ENCODE results near the gene PSTPIP2. TPM values are rescaled to one million over a fixed set of nuclear protein-coding genes. Genes with fewer than 3 reads are reported as not detected.
"Not testable (repeated sequence)": the region's sequence is repeated elsewhere in the genome, so short reads cannot be mapped to it uniquely, and the experiment has no call there.

The PSTPIP2 gene
- total RNA-seq, 1 experiment from 2014 or later = 6.8 TPM

DNA sequence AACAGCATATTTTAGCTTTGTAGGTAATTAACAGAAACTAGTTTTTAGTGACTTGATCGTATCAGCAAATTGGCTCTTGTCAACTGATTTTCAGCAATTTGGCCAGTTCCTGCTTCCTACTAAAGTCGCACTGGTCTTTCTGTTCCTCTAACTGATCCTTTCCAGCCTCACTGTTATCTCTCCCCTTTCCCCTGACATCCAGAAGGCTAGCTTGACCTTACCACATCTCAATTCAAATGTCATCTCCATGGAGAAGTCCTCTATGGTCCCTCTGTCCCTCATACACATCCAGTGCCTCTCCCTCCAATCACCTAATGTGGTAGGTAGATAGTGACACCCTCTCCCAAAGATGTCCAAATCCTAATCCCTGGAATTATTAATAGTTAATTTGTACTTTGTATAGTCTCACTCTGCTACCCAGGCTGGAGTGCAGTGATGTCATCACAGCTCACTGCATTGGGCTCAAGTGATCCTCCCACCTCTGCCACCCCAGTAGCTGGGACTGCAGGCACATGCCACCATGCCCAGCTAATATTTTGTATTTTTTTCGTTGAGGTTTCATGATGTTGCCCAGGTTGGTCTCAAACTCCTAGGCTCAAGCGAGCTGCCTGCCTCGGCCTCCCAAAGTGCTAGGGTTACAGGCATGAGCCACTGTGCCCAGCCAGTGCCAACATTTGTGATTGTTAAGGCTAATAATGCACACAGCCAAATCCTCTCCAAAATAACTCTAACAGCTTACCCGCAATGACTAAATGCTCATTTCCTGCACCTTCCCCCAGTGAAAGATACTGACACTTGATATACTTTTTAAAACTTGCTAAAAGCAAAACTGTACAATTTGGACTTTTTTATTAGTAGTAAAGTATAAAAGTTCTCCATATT is 16.9 kb downstream of the PSTPIP2 start:
- Histone ChIP-seq H3K36me3 (no peaks in the 10 kb centered on the region), H3K9me3 (replicated peaks) (no peaks in the 10 kb centered on the region), H3K27ac (no peak overlapping the region), H3K4me3 (no peak overlapping the region), H3K27me3 (no peaks in the 10 kb centered on the region), H3K4me1 (no peaks in the 10 kb centered on the region)
- no peak for DNase-seq

DNA sequence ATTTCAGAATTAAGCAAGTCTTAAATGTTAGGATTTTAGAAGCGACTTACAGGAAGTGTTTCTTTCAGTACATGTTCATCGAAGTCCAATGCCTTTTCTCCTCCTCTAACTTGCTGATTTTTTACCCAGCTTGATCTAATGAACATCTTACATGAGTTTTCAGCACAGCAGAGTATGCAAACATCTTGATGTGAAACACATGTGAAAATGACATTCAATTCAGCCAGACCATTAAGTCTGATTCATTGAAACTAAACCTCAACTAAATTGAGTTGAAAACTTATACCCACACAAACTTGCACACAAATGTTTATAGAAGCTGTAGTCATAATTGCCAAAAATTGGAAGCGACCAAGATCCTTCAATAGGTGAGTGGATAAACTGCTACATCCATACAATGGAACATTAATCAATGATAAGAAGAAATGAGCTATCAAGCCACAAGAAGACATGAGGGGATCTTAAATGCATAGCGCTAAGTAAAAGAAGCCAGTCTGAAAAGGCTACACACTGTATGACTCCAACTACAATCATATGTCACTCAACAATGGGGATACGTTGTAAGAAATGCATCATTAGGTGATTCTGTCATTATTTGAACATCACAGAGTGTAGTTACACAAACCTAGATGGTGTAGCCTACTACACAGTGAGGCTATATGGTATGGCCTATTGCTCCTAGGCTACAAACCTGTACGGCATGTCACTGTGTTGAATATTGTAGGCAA is 18.5 kb downstream of the PSTPIP2 start:
- Histone ChIP-seq H3K4me3 (no peak overlapping the region), H3K27ac (no peak overlapping the region), H3K36me3 (no peaks in the 10 kb centered on the region), H3K27me3 (no peaks in the 10 kb centered on the region), H3K4me1 (no peaks in the 10 kb centered on the region), H3K9me3 (replicated peaks) (no peaks in the 10 kb centered on the region)
- no peak for DNase-seq

GRCh38 chr18:46051731-46052461 is 20.2 kb downstream of the PSTPIP2 start:
- Histone ChIP-seq H3K4me1 (no peaks in the 10 kb centered on the region), H3K9me3 (replicated peaks) (no peaks in the 10 kb centered on the region), H3K36me3 (no peaks in the 10 kb centered on the region), H3K27me3 (no peaks in the 10 kb centered on the region), H3K27ac (no peak overlapping the region), H3K4me3 (no peak overlapping the region)
- DNase-seq = no peak

DNA sequence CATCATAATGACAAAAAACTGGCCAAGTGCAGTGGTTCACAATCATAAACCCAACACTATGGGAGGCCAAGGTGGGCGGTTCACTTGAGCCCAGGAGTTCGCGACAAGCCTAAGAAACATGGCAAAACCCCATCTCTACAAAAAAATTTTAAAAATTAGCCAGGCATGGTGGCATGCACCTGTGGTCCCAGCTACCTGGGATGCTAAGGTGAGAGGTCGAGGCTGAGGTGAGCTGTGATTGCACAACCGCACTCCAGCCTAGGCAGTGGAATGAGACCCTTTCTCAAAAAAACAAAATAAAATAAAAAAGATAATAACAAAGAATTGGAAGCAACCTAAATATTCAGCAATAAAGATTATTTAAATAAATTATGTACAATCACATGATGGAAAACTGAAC is 21.8 kb downstream of the PSTPIP2 start:
- H3K9me3 ChIP-seq (replicated peaks) = no peaks in the 10 kb centered on the region
- no peak overlapping the region for H3K27ac ChIP-seq
- DNase-seq = no peak
- no peaks in the 10 kb centered on the region for H3K4me1 ChIP-seq
- H3K27me3 ChIP-seq = no peaks in the 10 kb centered on the region
- H3K4me3 ChIP-seq = no peak overlapping the region
- H3K36me3 ChIP-seq = no peaks in the 10 kb centered on the region

- Histone ChIP-seq H3K27ac (no peak overlapping the region), H3K9me3 (replicated peaks) (no peaks in the 10 kb centered on the region), H3K36me3 (no peaks in the 10 kb centered on the region), H3K4me3 (no peak overlapping the region), H3K27me3 (no peaks in the 10 kb centered on the region), H3K4me1 (no peaks in the 10 kb centered on the region)
- no peak for DNase-seq
Observed at GRCh38 chr18:46048641-46049040, 23.4 kb downstream of the PSTPIP2 start.

DNA sequence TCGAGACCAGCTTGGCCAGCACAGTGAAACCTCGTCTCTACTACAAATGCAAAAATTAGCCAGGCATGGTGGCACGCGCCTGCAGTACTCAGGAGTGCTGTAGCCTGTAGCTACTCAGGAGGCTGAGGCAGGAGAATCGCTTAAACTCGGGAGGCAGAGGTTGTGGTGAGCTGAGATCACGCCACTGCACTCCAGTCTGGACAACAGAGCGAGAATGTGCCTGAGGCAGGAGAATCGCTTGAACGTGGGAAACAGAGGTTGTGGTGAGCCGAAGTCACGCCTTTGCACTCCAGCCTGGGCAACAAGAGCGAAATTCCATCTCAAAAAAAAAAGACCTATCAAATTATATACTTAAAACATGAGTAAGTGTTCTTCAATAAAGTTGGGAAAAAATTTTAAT is 24.7 kb downstream of the PSTPIP2 start:
- not testable (repeated sequence) for H3K9me3 ChIP-seq (replicated peaks); H3K27me3 ChIP-seq; H3K4me1 ChIP-seq; H3K27ac ChIP-seq; DNase-seq; H3K4me3 ChIP-seq; H3K36me3 ChIP-seq

- Histone ChIP-seq H3K27me3 (no peaks in the 10 kb centered on the region), H3K27ac (no peak overlapping the region), H3K9me3 (replicated peaks) (no peaks in the 10 kb centered on the region), H3K36me3 (no peaks in the 10 kb centered on the region), H3K4me1 (peaks cover 4% of the 10 kb centered on the region; the same call in 1 of the 2 replicates), H3K4me3 (no peak overlapping the region)
- no peak for DNase-seq
Observed at GRCh38 chr18:46046688-46047087, 25.4 kb downstream of the PSTPIP2 start.

DNA sequence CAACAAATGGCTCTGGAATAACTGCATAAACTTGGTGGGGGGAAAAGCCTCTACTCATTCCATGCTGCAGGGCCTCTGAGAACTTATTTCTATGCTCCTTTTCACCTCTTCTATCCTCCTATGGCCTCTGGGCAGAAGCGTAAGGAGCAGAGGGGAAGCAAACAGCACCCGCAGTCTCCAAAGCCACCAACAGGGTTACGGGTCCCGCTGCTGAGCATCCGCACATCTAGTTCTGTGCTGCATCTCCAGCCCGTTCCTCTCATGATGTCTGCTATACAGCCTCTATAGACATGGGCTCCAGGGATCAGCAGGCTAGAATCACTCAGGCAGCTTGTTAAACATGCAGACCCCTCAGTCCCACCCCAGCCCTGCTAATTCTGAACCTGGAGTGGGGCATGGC is 25.9 kb downstream of the PSTPIP2 start:
- no peak overlapping the region for H3K4me3 ChIP-seq
- H3K27me3 ChIP-seq = no peaks in the 10 kb centered on the region
- H3K27ac ChIP-seq = no peak overlapping the region
- peaks cover 4% of the 10 kb centered on the region; the same call in 1 of the 2 replicates for H3K4me1 ChIP-seq
- no peaks in the 10 kb centered on the region for H3K9me3 ChIP-seq (replicated peaks)
- H3K36me3 ChIP-seq = no peaks in the 10 kb centered on the region
- DNase-seq = no peak

GRCh38 chr18:46042571-46043123 is 29.4 kb downstream of the PSTPIP2 start:
- peaks cover 4% of the 10 kb centered on the region; the same call in 1 of the 2 replicates for H3K4me1 ChIP-seq
- no peaks in the 10 kb centered on the region for H3K36me3 ChIP-seq
- no peaks in the 10 kb centered on the region for H3K27me3 ChIP-seq
- peak; percentile 45 to 63 for DNase-seq
- no peak overlapping the region for H3K4me3 ChIP-seq
- no peaks in the 10 kb centered on the region for H3K9me3 ChIP-seq (replicated peaks)
- peak overlapping the region; percentile 42 for H3K27ac ChIP-seq

DNA sequence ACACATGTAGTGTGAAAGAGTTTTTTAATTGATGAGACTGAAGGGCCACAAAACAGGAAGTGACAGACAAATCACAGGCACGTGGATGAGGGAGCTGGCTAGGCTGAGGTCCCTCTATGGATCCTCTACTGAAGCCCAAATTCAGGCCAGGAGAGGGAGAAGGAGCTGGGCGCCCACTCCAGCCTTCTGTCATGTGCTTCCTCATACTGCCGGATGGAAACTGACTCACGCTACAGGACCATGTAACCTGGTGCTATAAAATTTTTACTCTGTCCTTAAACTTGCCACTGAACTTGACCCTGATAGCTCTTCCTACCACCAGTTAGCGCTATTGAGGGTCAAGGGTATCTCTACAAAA is 31.3 kb downstream of the PSTPIP2 start:
- H3K4me1 ChIP-seq = peaks cover 4% of the 10 kb centered on the region; the same call in 1 of the 2 replicates
- H3K27ac ChIP-seq = no peak overlapping the region
- DNase-seq = no peak
- H3K27me3 ChIP-seq = no peaks in the 10 kb centered on the region
- no peaks in the 10 kb centered on the region for H3K9me3 ChIP-seq (replicated peaks)
- no peak overlapping the region for H3K4me3 ChIP-seq
- H3K36me3 ChIP-seq = no peaks in the 10 kb centered on the region

- Histone ChIP-seq H3K9me3 (replicated peaks) (no peaks in the 10 kb centered on the region), H3K4me3 (no peak overlapping the region), H3K27ac (no peak overlapping the region), H3K36me3 (no peaks in the 10 kb centered on the region), H3K27me3 (no peaks in the 10 kb centered on the region), H3K4me1 (peaks cover 4% of the 10 kb centered on the region; the same call in 1 of the 2 replicates)
- no peak for DNase-seq
Observed at GRCh38 chr18:46040033-46040746, 31.9 kb downstream of the PSTPIP2 start.

DNA sequence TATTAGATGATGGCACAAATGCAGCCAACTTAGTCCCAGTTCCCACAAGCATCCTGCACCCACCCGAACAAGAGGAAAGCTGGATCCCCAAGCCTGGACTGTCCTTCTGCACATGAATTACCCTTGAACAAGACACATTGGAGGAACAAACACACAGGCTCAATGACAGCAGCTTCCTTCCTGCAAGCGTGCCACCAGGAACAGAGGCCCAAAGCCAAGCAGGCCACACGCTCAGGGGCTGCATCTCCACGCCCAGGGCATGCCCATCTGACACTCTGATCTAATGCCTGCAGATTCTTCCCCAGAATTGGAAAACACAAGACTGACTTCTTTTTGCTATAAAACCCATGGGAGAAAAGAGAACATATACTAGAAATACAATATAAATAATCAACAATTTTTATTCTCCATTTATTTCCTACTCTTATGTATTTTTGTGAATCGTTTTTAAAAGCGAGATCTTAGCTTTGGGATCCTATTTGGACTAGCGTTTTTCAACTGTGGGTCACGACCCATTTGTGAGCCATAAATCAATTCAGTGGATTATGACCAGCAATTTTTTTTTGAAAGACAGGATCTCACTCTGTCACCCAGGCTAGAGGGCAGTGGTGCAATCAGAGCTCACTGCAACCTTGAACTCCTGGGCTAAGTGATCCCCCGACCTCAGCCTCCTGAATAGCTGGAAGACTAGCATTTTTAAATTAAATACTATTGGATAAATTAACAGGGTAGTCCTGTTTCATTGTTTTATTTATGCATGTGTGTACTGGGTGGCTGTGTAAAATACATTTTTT is 34.4 kb downstream of the PSTPIP2 start:
- H3K27me3 ChIP-seq = no peaks in the 10 kb centered on the region
- DNase-seq = no peak
- no peak overlapping the region for H3K27ac ChIP-seq
- H3K9me3 ChIP-seq (replicated peaks) = no peaks in the 10 kb centered on the region
- peaks cover 4% of the 10 kb centered on the region; the same call in 1 of the 2 replicates for H3K4me1 ChIP-seq
- no peaks in the 10 kb centered on the region for H3K36me3 ChIP-seq
- no peak overlapping the region for H3K4me3 ChIP-seq

DNA sequence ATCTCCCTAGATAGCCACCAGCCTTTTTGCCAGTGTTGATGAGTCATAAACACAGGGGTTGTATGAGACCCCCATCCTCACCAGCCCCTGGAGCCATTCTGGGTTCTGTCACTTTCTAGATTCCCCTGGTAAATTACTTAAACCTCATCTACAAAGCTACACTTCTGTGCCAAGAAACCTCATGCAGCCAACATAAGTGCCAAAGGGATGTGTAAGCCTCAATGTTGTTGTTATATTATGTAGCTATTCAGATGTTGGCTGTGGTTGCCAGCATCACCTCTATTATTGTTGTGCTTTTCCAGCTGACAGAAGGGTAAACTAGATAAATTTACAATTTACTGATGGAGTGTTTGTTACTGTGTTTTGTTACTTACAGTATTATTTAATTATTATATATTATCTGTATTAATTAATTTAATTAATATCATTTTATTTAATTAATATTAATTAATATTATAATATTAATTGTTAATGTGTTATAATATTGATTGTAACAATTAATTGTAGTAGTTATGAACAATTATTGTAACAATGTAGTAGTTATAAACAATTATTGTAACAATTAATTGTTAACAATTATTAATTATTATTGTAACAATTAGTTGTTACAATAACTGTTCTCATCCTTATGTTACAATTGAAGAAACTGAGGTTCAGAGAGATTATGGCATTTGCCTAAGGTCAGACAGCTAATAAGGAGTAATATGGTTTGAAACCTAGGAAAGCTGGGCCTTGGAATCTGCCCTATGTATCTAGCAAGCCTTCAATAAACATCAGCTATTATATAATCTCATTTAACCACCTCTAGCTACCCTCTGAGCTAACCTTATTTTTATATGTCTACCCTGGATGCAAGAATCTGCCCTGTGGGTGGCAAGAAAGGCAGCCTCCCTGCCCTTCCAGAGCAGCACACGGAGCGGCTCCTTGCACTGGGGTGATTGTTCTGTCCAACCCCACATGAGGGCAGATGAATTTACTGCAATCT is 36.1 kb downstream of the PSTPIP2 start:
- Histone ChIP-seq H3K4me3 (no peak overlapping the region), H3K27me3 (no peaks in the 10 kb centered on the region), H3K4me1 (no peaks in the 10 kb centered on the region), H3K27ac (no peak overlapping the region), H3K36me3 (no peaks in the 10 kb centered on the region), H3K9me3 (replicated peaks) (no peaks in the 10 kb centered on the region)
- DNase-seq = no peak

Measured in SJCRH30 (cell line).